Fibroblast of skin of left quadriceps (primary cell): ENCODE measurements around the gene SPDL1.
"Not testable (repeated sequence)": the region's sequence is repeated elsewhere in the genome, so short reads cannot be mapped to it uniquely, and the experiment has no call there.

Experiments used
- DNase-seq, 2 experiments: peaks; one replicate each; pipeline ENCODE4 v3.0.0-alpha.2; 2013; ENCODE audit warnings: low read depth in 2 of 2

The SPDL1 gene

GRCh38 chr5:169571355-169571754, 12.2 kb upstream of the SPDL1 start:
- DNase-seq, result no peak

- no peak for DNase-seq
Measured at GRCh38 chr5:169574134-169574646, 9.4 kb upstream of the SPDL1 start.

GRCh38 chr5:169576181-169576598, 7.4 kb upstream of the SPDL1 start:
- DNase-seq, result peak; percentile 82 to 83

GRCh38 chr5:169577951-169578350, 5.6 kb upstream of the SPDL1 start:
- peak in 1 of 2 experiments; percentile 39 for DNase-seq

- no peak for DNase-seq
Measured at GRCh38 chr5:169580964-169581363, 2.6 kb upstream of the SPDL1 start.

GRCh38 chr5:169581580-169582227, 1.9 kb upstream of the SPDL1 start:
- no peak for DNase-seq

- DNase-seq, result no peak
Measured at GRCh38 chr5:169583101-169583423, 511 bp upstream of the SPDL1 start.

- no peak for DNase-seq
Measured at GRCh38 chr5:169584998-169585451, 1.5 kb downstream of the SPDL1 start.

GRCh38 chr5:169590602-169591001, 7.0 kb downstream of the SPDL1 start:
- no peak for DNase-seq

- no peak for DNase-seq
Measured at GRCh38 chr5:169591636-169592035, 8.1 kb downstream of the SPDL1 start.

GRCh38 chr5:169592937-169593650, 9.5 kb downstream of the SPDL1 start:
- DNase-seq, result no peak

GRCh38 chr5:169595172-169595820, 11.7 kb downstream of the SPDL1 start:
- no peak for DNase-seq

GRCh38 chr5:169599451-169599850, 15.9 kb downstream of the SPDL1 start:
- no peak for DNase-seq

GRCh38 chr5:169602535-169602934, 19.0 kb downstream of the SPDL1 start:
- no peak for DNase-seq

GRCh38 chr5:169606279-169606678, 22.7 kb downstream of the SPDL1 start:
- no peak for DNase-seq

GRCh38 chr5:169607882-169608281, 24.3 kb downstream of the SPDL1 start:
- no peak for DNase-seq

- no peak for DNase-seq
Measured at GRCh38 chr5:169609716-169610115, 26.1 kb downstream of the SPDL1 start.

GRCh38 chr5:169610606-169611005, 27.0 kb downstream of the SPDL1 start:
- DNase-seq, result no peak

- no peak for DNase-seq
Measured at GRCh38 chr5:169615561-169615960, 32.0 kb downstream of the SPDL1 start.

- not testable (repeated sequence) for DNase-seq
Measured at GRCh38 chr5:169624307-169624706, 40.7 kb downstream of the SPDL1 start.

GRCh38 chr5:169626779-169627178, 43.2 kb downstream of the SPDL1 start:
- peak; percentile 94 for DNase-seq

- no peak for DNase-seq
Measured at GRCh38 chr5:169627551-169627950, 44.0 kb downstream of the SPDL1 start.

GRCh38 chr5:169628892-169629291, 45.3 kb downstream of the SPDL1 start:
- peak; percentile 53 to 62 for DNase-seq
